ENCODE data around the gene WDR13. TPM values are rescaled to one million over a fixed set of nuclear protein-coding genes. Genes with fewer than 3 reads are reported as not detected.

Gene WDR13
- total RNA-seq, 1 experiment from 2014 or later, result 106 TPM

DNA sequence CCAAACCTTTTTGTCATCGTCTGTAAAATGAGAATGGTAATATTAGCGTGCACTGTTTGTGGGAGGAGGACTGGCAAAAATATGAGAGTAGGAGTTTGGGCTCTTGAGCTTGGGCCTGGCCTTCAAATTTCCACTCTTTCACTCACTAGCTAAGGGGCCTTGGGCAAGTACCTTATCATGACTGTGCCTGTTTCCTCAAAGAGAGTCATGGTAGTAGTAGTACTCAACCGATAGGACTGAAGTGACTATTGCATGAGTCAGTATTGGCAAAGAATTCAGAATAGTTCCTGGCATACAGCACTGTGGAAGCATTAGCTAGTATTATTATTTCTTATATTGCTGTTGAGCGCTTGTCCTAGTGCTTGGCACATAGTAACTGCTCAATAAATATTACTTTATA lies 39.0 kb upstream of the WDR13 start:
- no peaks in the 10 kb centered on the region for H3K27me3 ChIP-seq (ENCODE audit: low read length)
- intact Hi-C loops (cut with micrococcal nuclease), result no loop called here
- ChIA-PET POLR2A (ENCODE audit: unreplicated experiment) (no interaction called here), CTCF (interaction anchor here (0.6 kb wide), 1 partner anchor 19 kb away, joined by 7 read pairs; the partner anchor contains the start of gene TBC1D25)
- H3K4me1 ChIP-seq (ENCODE audit: insufficient read depth, low read length), result peaks cover 4% of the 10 kb centered on the region; the same call in 1 of the 2 replicates
- H3K4me2 ChIP-seq (ENCODE audit: low read length), result no peak overlapping the region
- no peaks in the 10 kb centered on the region for H3K79me2 ChIP-seq (ENCODE audit: low read length)
- DNase-seq (peak; percentile 89), ATAC-seq (peak; percentile 99)
- no peaks in the 10 kb centered on the region for H3K9me3 ChIP-seq (ENCODE audit: low read length)
- peak overlapping the region; percentile 62 for H3K27ac ChIP-seq (ENCODE audit: low read length)
- BruUV-seq (replicated peaks), result no TSS peak
- peaks cover 23% of the 10 kb centered on the region for H3K36me3 ChIP-seq (ENCODE audit: low read depth, low read length)
- no peaks in the 10 kb centered on the region for H3K9me2 ChIP-seq (replicated peaks; ENCODE audit: low read length)
- H4K20me1 ChIP-seq (ENCODE audit: low read length), result no peaks in the 10 kb centered on the region
- no peak overlapping the region for H3K4me3 ChIP-seq (ENCODE audit: low read length)
- no peak for TF ChIP-seq EZH2phosphoT487 (IDR thresholded peaks at IDR 0.05; ENCODE audit: borderline replicate concordance, low read length)
- TF ChIP-seq, protein P1, sequence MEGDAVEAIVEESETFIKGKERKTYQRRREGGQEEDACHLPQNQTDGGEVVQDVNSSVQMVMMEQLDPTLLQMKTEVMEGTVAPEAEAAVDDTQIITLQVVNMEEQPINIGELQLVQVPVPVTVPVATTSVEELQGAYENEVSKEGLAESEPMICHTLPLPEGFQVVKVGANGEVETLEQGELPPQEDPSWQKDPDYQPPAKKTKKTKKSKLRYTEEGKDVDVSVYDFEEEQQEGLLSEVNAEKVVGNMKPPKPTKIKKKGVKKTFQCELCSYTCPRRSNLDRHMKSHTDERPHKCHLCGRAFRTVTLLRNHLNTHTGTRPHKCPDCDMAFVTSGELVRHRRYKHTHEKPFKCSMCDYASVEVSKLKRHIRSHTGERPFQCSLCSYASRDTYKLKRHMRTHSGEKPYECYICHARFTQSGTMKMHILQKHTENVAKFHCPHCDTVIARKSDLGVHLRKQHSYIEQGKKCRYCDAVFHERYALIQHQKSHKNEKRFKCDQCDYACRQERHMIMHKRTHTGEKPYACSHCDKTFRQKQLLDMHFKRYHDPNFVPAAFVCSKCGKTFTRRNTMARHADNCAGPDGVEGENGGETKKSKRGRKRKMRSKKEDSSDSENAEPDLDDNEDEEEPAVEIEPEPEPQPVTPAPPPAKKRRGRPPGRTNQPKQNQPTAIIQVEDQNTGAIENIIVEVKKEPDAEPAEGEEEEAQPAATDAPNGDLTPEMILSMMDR (conservative IDR thresholded peaks at IDR 0.05; ENCODE audit: low read depth, low read length), result no peak
- no peak for TF ChIP-seq EZH2 (IDR thresholded peaks at IDR 0.05; ENCODE audit: low read length, unreplicated experiment)
- no peak overlapping the region for H2AFZ ChIP-seq (ENCODE audit: low read length)
- H3K9ac ChIP-seq (ENCODE audit: low read length), result no peak overlapping the region
- no peaks in the 10 kb centered on the region for H3F3A ChIP-seq (ENCODE audit: low read length, unreplicated experiment)

- TF ChIP-seq, protein P1 (conservative IDR thresholded peaks at IDR 0.05; ENCODE audit: low read depth, low read length), result no peak
- TF ChIP-seq EZH2phosphoT487 (IDR thresholded peaks at IDR 0.05; ENCODE audit: borderline replicate concordance, low read length), result no peak
- TF ChIP-seq EZH2 (IDR thresholded peaks at IDR 0.05; ENCODE audit: low read length, unreplicated experiment), result no peak
- DNase-seq, result no peak
- Histone ChIP-seq H4K20me1 (ENCODE audit: low read length) (no peaks in the 10 kb centered on the region), H3K4me2 (ENCODE audit: low read length) (no peak overlapping the region), H3F3A (ENCODE audit: low read length, unreplicated experiment) (no peaks in the 10 kb centered on the region), H3K27me3 (ENCODE audit: low read length) (no peaks in the 10 kb centered on the region), H3K9me2 (replicated peaks; ENCODE audit: low read length) (no peaks in the 10 kb centered on the region), H2AFZ (ENCODE audit: low read length) (no peak overlapping the region), H3K27ac (ENCODE audit: low read length) (no peak overlapping the region), H3K9ac (ENCODE audit: low read length) (no peak overlapping the region), H3K79me2 (ENCODE audit: low read length) (no peaks in the 10 kb centered on the region), H3K4me3 (ENCODE audit: low read length) (no peak overlapping the region), H3K36me3 (ENCODE audit: low read depth, low read length) (peaks cover 22% of the 10 kb centered on the region), H3K4me1 (ENCODE audit: insufficient read depth, low read length) (peaks cover 4% of the 10 kb centered on the region; the same call in 1 of the 2 replicates), H3K9me3 (ENCODE audit: low read length) (no peaks in the 10 kb centered on the region)
- ChIA-PET POLR2A (ENCODE audit: unreplicated experiment) (no interaction called here), CTCF (no interaction called here)
- TSS peak; percentile 20 for BruUV-seq (replicated peaks)
- intact Hi-C loops (cut with micrococcal nuclease), result no loop called here
- no peak for ATAC-seq
Observed at GRCh38 chrX:48559636-48560035, 37.7 kb upstream of the WDR13 start.

GRCh38 chrX:48560056-48560455 lies 37.2 kb upstream of the WDR13 start:
- no TSS peak for BruUV-seq (replicated peaks)
- intact Hi-C loops (cut with micrococcal nuclease), result no loop called here
- POLR2A ChIA-PET (ENCODE audit: unreplicated experiment), result no interaction called here

More at GRCh38 chrX:48560056-48560455, 37.2 kb upstream of the WDR13 start:
- CTCF ChIA-PET, result no interaction called here
- Histone ChIP-seq H2AFZ (ENCODE audit: low read length) (no peak overlapping the region), H3K4me1 (ENCODE audit: insufficient read depth, low read length) (peaks cover 4% of the 10 kb centered on the region; the same call in 1 of the 2 replicates), H3K4me3 (ENCODE audit: low read length) (no peak overlapping the region), H3K4me2 (ENCODE audit: low read length) (no peak overlapping the region), H4K20me1 (ENCODE audit: low read length) (no peaks in the 10 kb centered on the region), H3K9me2 (replicated peaks; ENCODE audit: low read length) (no peaks in the 10 kb centered on the region), H3K79me2 (ENCODE audit: low read length) (no peaks in the 10 kb centered on the region), H3K9ac (ENCODE audit: low read length) (no peak overlapping the region), H3K36me3 (ENCODE audit: low read depth, low read length) (peaks cover 17% of the 10 kb centered on the region), H3F3A (ENCODE audit: low read length, unreplicated experiment) (no peaks in the 10 kb centered on the region), H3K27ac (ENCODE audit: low read length) (no peak overlapping the region), H3K27me3 (ENCODE audit: low read length) (no peaks in the 10 kb centered on the region), H3K9me3 (ENCODE audit: low read length) (no peaks in the 10 kb centered on the region)
- DNase-seq, result no peak
- no peak for ATAC-seq
- TF ChIP-seq EZH2phosphoT487 (IDR thresholded peaks at IDR 0.05; ENCODE audit: borderline replicate concordance, low read length) (no peak), EZH2 (IDR thresholded peaks at IDR 0.05; ENCODE audit: low read length, unreplicated experiment) (no peak)
- TF ChIP-seq, protein P1 (conservative IDR thresholded peaks at IDR 0.05; ENCODE audit: low read depth, low read length), result no peak
